Measurements from ENCODE around the gene CREG1. TPM values are rescaled to one million over a fixed set of nuclear protein-coding genes. Genes with fewer than 3 reads are reported as not detected.
"Not testable (repeated sequence)": the region's sequence is repeated elsewhere in the genome, so short reads cannot be mapped to it uniquely, and the experiment has no call there.

The CREG1 gene
- total and polyA plus RNA-seq, 3 experiments from 2014 or later: 14.6 to 19.5 (median 15.3) TPM

- ChIA-PET CTCF (no interaction called here), POLR2A (no interaction called here)
- DNase-seq: no peak
- Mint-ChIP-seq H3K4me1 (no peaks in the 10 kb centered on the region), H3K27me3 (peaks cover 23 to 62% of the 10 kb centered on the region in 2 donors), H3K36me3 (peaks cover 0 to 5% (median 2%) of the 10 kb centered on the region in 3 donors), H3K9me3 (peaks cover 0 to 3% (median 0%) of the 10 kb centered on the region in 5 donors), H3K4me3 (no peak overlapping the region), H3K27ac (no peak overlapping the region)
- H3K36me3 ChIP-seq (ENCODE audit: insufficient read depth, low read length): no peaks in the 10 kb centered on the region
- no peak overlapping the region for H3K4me3 ChIP-seq (ENCODE audit: low read length)
- no peaks in the 10 kb centered on the region for H3K4me1 ChIP-seq (ENCODE audit: insufficient read depth, low read length)
- H3K27ac ChIP-seq (ENCODE audit: low read depth, low read length): no peak overlapping the region
- H3K27me3 ChIP-seq (ENCODE audit: insufficient read depth, low read length, poor library complexity, severe bottlenecking): no peaks in the 10 kb centered on the region
- H3K9me3 ChIP-seq (ENCODE audit: low read length): no peaks in the 10 kb centered on the region
These were observed 22.1 kb upstream of the CREG1 start for GRCh38 chr1:167575649-167576048.

GRCh38 chr1:167573035-167573434 lies 19.5 kb upstream of the CREG1 start:
- Mint-ChIP-seq H3K27me3 (peaks cover 21 to 62% of the 10 kb centered on the region in 2 donors), H3K4me3 (peak overlapping the region in 1 of 7 donors; percentile 51), H3K36me3 (peaks cover 0 to 5% (median 2%) of the 10 kb centered on the region in 3 donors), H3K9me3 (peaks cover 0 to 3% (median 0%) of the 10 kb centered on the region in 5 donors), H3K27ac (no peak overlapping the region), H3K4me1 (no peaks in the 10 kb centered on the region)
- no peak for DNase-seq
- CTCF ChIA-PET: interaction anchor here (0.7 to 2.3 kb wide), 4 partner anchors 10 to 115 kb away, joined by 3 to 6 read pairs (median 3); no protein-coding TSS in a partner anchor
- H3K4me3 ChIP-seq (ENCODE audit: low read length): no peak overlapping the region
- no peaks in the 10 kb centered on the region for H3K4me1 ChIP-seq (ENCODE audit: insufficient read depth, low read length)
- POLR2A ChIA-PET: no interaction called here
- no peak overlapping the region for H3K27ac ChIP-seq (ENCODE audit: low read depth, low read length)
- no peaks in the 10 kb centered on the region for H3K36me3 ChIP-seq (ENCODE audit: insufficient read depth, low read length)
- no peaks in the 10 kb centered on the region for H3K9me3 ChIP-seq (ENCODE audit: low read length)
- H3K27me3 ChIP-seq (ENCODE audit: insufficient read depth, low read length, poor library complexity, severe bottlenecking): no peaks in the 10 kb centered on the region

- H3K9me3 Mint-ChIP-seq; H3K27me3 ChIP-seq (ENCODE audit: insufficient read depth, low read length, poor library complexity, severe bottlenecking); POLR2A ChIA-PET; H3K27ac ChIP-seq (ENCODE audit: low read depth, low read length); CTCF ChIA-PET; H3K4me1 Mint-ChIP-seq; H3K27ac Mint-ChIP-seq; DNase-seq; H3K4me1 ChIP-seq (ENCODE audit: insufficient read depth, low read length); H3K9me3 ChIP-seq (ENCODE audit: low read length); H3K4me3 Mint-ChIP-seq; H3K36me3 ChIP-seq (ENCODE audit: insufficient read depth, low read length); H3K36me3 Mint-ChIP-seq; H3K4me3 ChIP-seq (ENCODE audit: low read length): not testable (repeated sequence)
- peaks cover 17 to 45% of the 10 kb centered on the region in 2 donors for H3K27me3 Mint-ChIP-seq
These were observed 17.1 kb upstream of the CREG1 start for GRCh38 chr1:167570712-167571111.

- Mint-ChIP-seq H3K4me3 (no peak overlapping the region), H3K27me3 (peaks cover 3 to 27% of the 10 kb centered on the region in 2 donors), H3K4me1 (no peaks in the 10 kb centered on the region), H3K27ac (no peak overlapping the region), H3K36me3 (peaks cover 0 to 2% (median 0%) of the 10 kb centered on the region in 3 donors), H3K9me3 (no peaks in the 10 kb centered on the region)
- POLR2A ChIA-PET: no interaction called here
- Histone ChIP-seq H3K9me3 (ENCODE audit: low read length) (no peaks in the 10 kb centered on the region), H3K36me3 (ENCODE audit: insufficient read depth, low read length) (no peaks in the 10 kb centered on the region), H3K4me3 (ENCODE audit: low read length) (no peak overlapping the region), H3K27ac (ENCODE audit: low read depth, low read length) (no peak overlapping the region), H3K4me1 (ENCODE audit: insufficient read depth, low read length) (no peaks in the 10 kb centered on the region), H3K27me3 (ENCODE audit: insufficient read depth, low read length, poor library complexity, severe bottlenecking) (no peaks in the 10 kb centered on the region)
- no peak for DNase-seq
- CTCF ChIA-PET: interaction anchor here (1.1 kb wide), 1 partner anchor 12 kb away, joined by 3 read pairs; no protein-coding TSS in a partner anchor
These were observed 14.1 kb upstream of the CREG1 start for GRCh38 chr1:167567663-167568062.

GRCh38 chr1:167566766-167567165 lies 13.2 kb upstream of the CREG1 start:
- Mint-ChIP-seq H3K27me3 (peaks cover 3 to 18% of the 10 kb centered on the region in 2 donors), H3K4me3 (no peak overlapping the region), H3K9me3 (no peaks in the 10 kb centered on the region), H3K27ac (no peak overlapping the region), H3K4me1 (no peaks in the 10 kb centered on the region), H3K36me3 (no peaks in the 10 kb centered on the region)
- Histone ChIP-seq H3K36me3 (ENCODE audit: insufficient read depth, low read length) (no peaks in the 10 kb centered on the region), H3K4me1 (ENCODE audit: insufficient read depth, low read length) (no peaks in the 10 kb centered on the region), H3K27me3 (ENCODE audit: insufficient read depth, low read length, poor library complexity, severe bottlenecking) (no peaks in the 10 kb centered on the region), H3K9me3 (ENCODE audit: low read length) (no peaks in the 10 kb centered on the region), H3K27ac (ENCODE audit: low read depth, low read length) (no peak overlapping the region), H3K4me3 (ENCODE audit: low read length) (no peak overlapping the region)
- ChIA-PET POLR2A (no interaction called here), CTCF (no interaction called here)
- no peak for DNase-seq

GRCh38 chr1:167565922-167566321 lies 12.4 kb upstream of the CREG1 start:
- Mint-ChIP-seq H3K9me3 (no peaks in the 10 kb centered on the region), H3K4me3 (no peak overlapping the region), H3K27me3 (peaks cover 3 to 9% of the 10 kb centered on the region in 2 donors), H3K4me1 (no peaks in the 10 kb centered on the region), H3K27ac (no peak overlapping the region), H3K36me3 (no peaks in the 10 kb centered on the region)
- Histone ChIP-seq H3K36me3 (ENCODE audit: insufficient read depth, low read length) (no peaks in the 10 kb centered on the region), H3K4me3 (ENCODE audit: low read length) (no peak overlapping the region), H3K9me3 (ENCODE audit: low read length) (no peaks in the 10 kb centered on the region), H3K27ac (ENCODE audit: low read depth, low read length) (no peak overlapping the region), H3K4me1 (ENCODE audit: insufficient read depth, low read length) (no peaks in the 10 kb centered on the region), H3K27me3 (ENCODE audit: insufficient read depth, low read length, poor library complexity, severe bottlenecking) (no peaks in the 10 kb centered on the region)
- no peak for DNase-seq
- ChIA-PET POLR2A (no interaction called here), CTCF (interaction anchor here (2.4 kb wide), 1 partner anchor 10 kb away, joined by 11 read pairs; no protein-coding TSS in a partner anchor)

- peak overlapping the region in 2 of 8 donors; percentile 2 to 77 for H3K27ac Mint-ChIP-seq
- no peaks in the 10 kb centered on the region for H3K9me3 Mint-ChIP-seq
- H3K27me3 ChIP-seq (ENCODE audit: insufficient read depth, low read length, poor library complexity, severe bottlenecking): no peaks in the 10 kb centered on the region
- peaks cover 2 to 3% of the 10 kb centered on the region in 2 donors for H3K27me3 Mint-ChIP-seq
- POLR2A ChIA-PET: no interaction called here
- no peak for DNase-seq
- H3K4me3 Mint-ChIP-seq: no peak overlapping the region
- no peaks in the 10 kb centered on the region for H3K36me3 ChIP-seq (ENCODE audit: insufficient read depth, low read length)
- CTCF ChIA-PET: interaction anchor here (1.2 to 2.6 kb wide), 4 partner anchors 9 to 505 kb away, joined by 3 to 11 read pairs (median 6); no protein-coding TSS in a partner anchor
- H3K4me3 ChIP-seq (ENCODE audit: low read length): no peak overlapping the region
- H3K4me1 Mint-ChIP-seq: no peaks in the 10 kb centered on the region
- no peak overlapping the region for H3K27ac ChIP-seq (ENCODE audit: low read depth, low read length)
- H3K4me1 ChIP-seq (ENCODE audit: insufficient read depth, low read length): no peaks in the 10 kb centered on the region
- no peaks in the 10 kb centered on the region for H3K9me3 ChIP-seq (ENCODE audit: low read length)
- H3K36me3 Mint-ChIP-seq: no peaks in the 10 kb centered on the region
These were observed 11.2 kb upstream of the CREG1 start for GRCh38 chr1:167564612-167565270.

- ChIA-PET CTCF (interaction anchor here (0.7 to 2.6 kb wide), 10 partner anchors 8 to 504 kb away, joined by 3 to 11 read pairs (median 4); partner anchors contain the start of gene POU2F1), POLR2A (interaction anchor here (0.6 kb wide), 1 partner anchor 785 kb away, joined by 3 read pairs; no protein-coding TSS in a partner anchor)
- no peaks in the 10 kb centered on the region for H3K9me3 ChIP-seq (ENCODE audit: low read length)
- no peak for DNase-seq
- Mint-ChIP-seq H3K36me3 (no peaks in the 10 kb centered on the region), H3K4me1 (no peaks in the 10 kb centered on the region), H3K27me3 (peaks cover 3 to 5% of the 10 kb centered on the region in 2 donors), H3K27ac (no peak overlapping the region), H3K9me3 (no peaks in the 10 kb centered on the region), H3K4me3 (no peak overlapping the region)
- no peak overlapping the region for H3K4me3 ChIP-seq (ENCODE audit: low read length)
- no peaks in the 10 kb centered on the region for H3K4me1 ChIP-seq (ENCODE audit: insufficient read depth, low read length)
- no peaks in the 10 kb centered on the region for H3K27me3 ChIP-seq (ENCODE audit: insufficient read depth, low read length, poor library complexity, severe bottlenecking)
- no peaks in the 10 kb centered on the region for H3K36me3 ChIP-seq (ENCODE audit: insufficient read depth, low read length)
- H3K27ac ChIP-seq (ENCODE audit: low read depth, low read length): no peak overlapping the region
These were observed 10.2 kb upstream of the CREG1 start for GRCh38 chr1:167563579-167564246.
